K562 (cell line): ENCODE results near the gene DNAJC2. TPM values are rescaled to one million over a fixed set of nuclear protein-coding genes. Genes with fewer than 3 reads are reported as not detected.

ENCODE experiments used
- CHD7 ChIP-seq: fragments of 200-600 bp; sonication (generic); IDR thresholded peaks from one replicate; pipeline ENCODE4 v1.6.1; 2012; ENCODE audit warnings: mild to moderate bottlenecking, low read depth, low read length, inconsistent platforms
- CREB3L1 ChIP-seq: fragments of 450-650 bp; IDR thresholded peaks from 2 replicates; pipeline ENCODE4 v1.6.1; 2014; ENCODE audit warnings: low read depth, mild to moderate bottlenecking, moderate library complexity, borderline replicate concordance
- DIDO1 ChIP-seq: fragments of 450-650 bp; IDR thresholded peaks from 2 replicates; pipeline ENCODE4 v1.6.1; 2016; ENCODE audit warnings: low read depth, missing biosample characterization, missing genetic modification characterization
- RBM22 ChIP-seq: fragments of 200-400 bp; formaldehyde crosslinking; IDR thresholded peaks from 2 replicates; pipeline ENCODE4 v1.6.1; 2018; ENCODE audit warnings: low read length, low read depth; ENCODE audit not compliant: poor library complexity, severe bottlenecking
- TOE1 ChIP-seq, 2 experiments: fragments of 450-650 bp in 1 of 2; sonication (generic) in 1 of 2; formaldehyde crosslinking in 1 of 2; IDR thresholded peaks; 2 replicates each; pipeline versions ENCODE4 v1.7.1 to v1.8.0; 2016 to 2022; ENCODE audit warnings: borderline replicate concordance in 2 of 2, mild to moderate bottlenecking in 2 of 2, antibody characterized with exemption in 1 of 2, inconsistent platforms in 1 of 2, low read depth in 1 of 2, missing genetic modification reagents in 1 of 2, moderate library complexity in 1 of 2
- ZBTB26 ChIP-seq: fragments of 450-650 bp; formaldehyde crosslinking; IDR thresholded peaks from 2 replicates; pipeline ENCODE4 v1.4.0; 2022; ENCODE audit warnings: missing genetic modification characterization
- ZNF778 ChIP-seq: fragments of 450-650 bp; formaldehyde crosslinking; IDR thresholded peaks from 2 replicates; pipeline ENCODE4 v1.4.0; 2020; ENCODE audit warnings: mild to moderate bottlenecking, moderate library complexity
- polyA plus RNA-seq, 8 experiments: library from polyadenylated mRNA; depleted of rRNA in 4 of 8; stranded (reverse) in 5 of 8; unstranded in 3 of 8; fragments of >200 nt; fragmentation: Nextera tagmentation in 2 of 8; fragmentation: Illumina TruSeq in 1 of 8; extraction: Ambion mirVana in 2 of 8; extraction: Trizol in 1 of 8; gene quantifications; 2 replicates each; pipeline versions ENCODE4 v1.2.1 to v1.2.3, GENCODE V29; 2011 to 2014; ENCODE audit warnings: inconsistent platforms in 1 of 8, missing spikeins in 1 of 8
- total RNA-seq, 7 experiments: library from RNA; depleted of rRNA in 6 of 7; stranded (reverse); fragments of >200 nt in 6 of 7; fragmentation: Illumina TruSeq in 2 of 7; extraction: Trizol in 2 of 7; gene quantifications; 2 replicates each; pipeline versions ENCODE4 v1.2.1 to v1.2.3, GENCODE V29; 2011 to 2021; ENCODE audit warnings: low replicate concordance in 1 of 7

DNAJC2 gene
- total and polyA plus RNA-seq, 9 of the 15 experiments (the other 6 are each of a cell fraction or from before 2014, with no cell fraction given): 40.2 to 157 (median 92.1) TPM

DNA sequence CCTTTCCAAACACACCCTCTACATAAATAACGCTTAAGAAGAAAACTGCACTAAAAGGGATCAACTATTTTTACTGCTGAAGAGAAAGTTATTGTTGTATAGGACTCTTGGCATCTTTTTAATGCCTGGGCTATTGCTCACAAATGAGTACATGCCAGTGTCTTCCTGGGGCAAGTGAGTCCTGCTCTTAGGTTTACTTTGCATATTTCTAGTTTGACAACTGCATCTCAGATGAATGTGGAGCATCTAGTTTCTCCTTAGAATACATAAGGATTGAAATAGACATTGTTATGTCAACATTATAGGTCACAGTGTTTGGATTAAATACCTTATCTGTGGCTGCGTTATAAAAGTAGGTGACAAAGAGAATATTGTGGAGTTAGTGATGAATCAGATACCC, 47.4 kb upstream of the DNAJC2 start (continued):
- no peak for TF ChIP-seq CHD7
- TF ChIP-seq TOE1 (IDR thresholded peaks at IDR 0.05; ENCODE audit: borderline replicate concordance): no peak
- no peak for TF ChIP-seq TOE1 (CRISPR knock-in tag; IDR thresholded peaks at IDR 0.05; ENCODE audit: borderline replicate concordance, low read depth)
- no peak for TF ChIP-seq ZBTB26 (CRISPR knock-in tag)
- no peak for TF ChIP-seq CREB3L1
- no peak for TF ChIP-seq ZNF778
- TF ChIP-seq RBM22: no peak
- TF ChIP-seq DIDO1: no peak
